BJ (cell line): ENCODE results near the gene AGO4. TPM values are rescaled to one million over a fixed set of nuclear protein-coding genes. Genes with fewer than 3 reads are reported as not detected.
"Not testable (repeated sequence)": the region's sequence is repeated elsewhere in the genome, so short reads cannot be mapped to it uniquely, and the experiment has no call there.

ENCODE experiments used
- CTCF ChIA-PET: fragments of 350-600 bp; formaldehyde crosslinking; extraction: SDS; loops from one replicate; lab custom pipeline; 2021; ENCODE audit warnings: antibody characterized with exemption, inconsistent platforms; lab: Yijun Ruan, JAX
- POLR2A ChIA-PET: fragments of 300-600 bp; sonication (Branson Sonifier 250); formaldehyde crosslinking; extraction: SDS; loops from one replicate; lab custom pipeline; 2021; ENCODE audit warnings: antibody characterized with exemption; lab: Charles Lee
- DNase-seq: peaks from one replicate; pipeline ENCODE4 v3.0.0-alpha.2; 2011; ENCODE audit warnings: low read depth
- H3K27me3 ChIP-seq: 2 replicates; pipeline ENCODE4 v1.6.0; 2011; ENCODE audit warnings: low read length; ENCODE audit not compliant: control insufficient read depth, insufficient read depth
- H3K36me3 ChIP-seq: 2 replicates; pipeline ENCODE4 v1.5.1; 2011; ENCODE audit warnings: low read length; ENCODE audit not compliant: control insufficient read depth, insufficient read depth
- H3K4me3 ChIP-seq: 2 replicates; pipeline ENCODE4 v1.5.1; 2011; ENCODE audit warnings: low read depth, mild to moderate bottlenecking, control low read depth, low read length
- polyA plus RNA-seq: library from polyadenylated mRNA; depleted of rRNA; stranded (reverse); fragments of >200 nt; gene quantifications from 2 replicates; pipeline ENCODE4 v1.2.3, GENCODE V29; 2011
- TF ChIP-seq, protein P1 (sequence below): IDR thresholded peaks from 2 replicates; pipeline ENCODE4 v1.5.1; 2011; ENCODE audit warnings: low read depth, mild to moderate bottlenecking, control low read depth, inconsistent platforms, low read length, moderate library complexity; ENCODE audit not compliant: insufficient read depth

Gene AGO4
- polyA plus RNA-seq, 1 experiment: 8.9 TPM

DNA sequence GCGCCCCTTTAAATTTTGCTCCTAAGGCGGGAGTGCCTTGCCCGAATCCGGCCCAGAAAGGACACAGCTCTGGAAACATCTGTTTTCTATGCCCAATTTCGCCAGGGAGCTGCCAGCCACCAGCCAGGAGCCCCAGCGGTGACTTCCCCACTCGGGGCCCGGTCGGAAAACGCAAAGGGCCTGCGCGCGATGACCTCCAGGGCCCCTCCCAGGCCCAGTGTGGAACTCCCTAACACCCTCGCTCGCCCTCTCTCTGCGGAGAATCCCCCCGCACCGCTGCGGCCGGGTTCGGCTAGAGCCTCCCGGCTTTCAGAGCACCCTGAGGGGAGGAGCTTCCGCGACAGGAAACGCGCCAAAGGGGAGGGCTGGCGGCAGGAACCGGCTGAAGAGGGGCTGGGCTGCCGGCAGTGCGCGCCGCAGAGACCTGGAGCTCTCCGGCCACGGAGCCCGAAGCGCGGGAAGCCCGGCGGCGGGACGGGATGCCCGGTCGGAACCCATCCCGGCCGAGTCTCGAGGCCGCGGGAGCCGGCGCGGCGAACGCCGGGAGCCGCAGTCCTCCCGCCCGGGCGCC lies 38.5 kb upstream of the AGO4 start:
- Histone ChIP-seq H3K4me3 (peak overlapping the region; percentile 58), H3K36me3 (no peaks in the 10 kb centered on the region), H3K27me3 (no peaks in the 10 kb centered on the region)
- POLR2A ChIA-PET: no interaction called here
- DNase-seq: peak; percentile 40
- TF ChIP-seq, protein P1, sequence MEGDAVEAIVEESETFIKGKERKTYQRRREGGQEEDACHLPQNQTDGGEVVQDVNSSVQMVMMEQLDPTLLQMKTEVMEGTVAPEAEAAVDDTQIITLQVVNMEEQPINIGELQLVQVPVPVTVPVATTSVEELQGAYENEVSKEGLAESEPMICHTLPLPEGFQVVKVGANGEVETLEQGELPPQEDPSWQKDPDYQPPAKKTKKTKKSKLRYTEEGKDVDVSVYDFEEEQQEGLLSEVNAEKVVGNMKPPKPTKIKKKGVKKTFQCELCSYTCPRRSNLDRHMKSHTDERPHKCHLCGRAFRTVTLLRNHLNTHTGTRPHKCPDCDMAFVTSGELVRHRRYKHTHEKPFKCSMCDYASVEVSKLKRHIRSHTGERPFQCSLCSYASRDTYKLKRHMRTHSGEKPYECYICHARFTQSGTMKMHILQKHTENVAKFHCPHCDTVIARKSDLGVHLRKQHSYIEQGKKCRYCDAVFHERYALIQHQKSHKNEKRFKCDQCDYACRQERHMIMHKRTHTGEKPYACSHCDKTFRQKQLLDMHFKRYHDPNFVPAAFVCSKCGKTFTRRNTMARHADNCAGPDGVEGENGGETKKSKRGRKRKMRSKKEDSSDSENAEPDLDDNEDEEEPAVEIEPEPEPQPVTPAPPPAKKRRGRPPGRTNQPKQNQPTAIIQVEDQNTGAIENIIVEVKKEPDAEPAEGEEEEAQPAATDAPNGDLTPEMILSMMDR: peak; percentile 40; the same call in 1 of the 2 replicates
- CTCF ChIA-PET: interaction anchor here (0.7 to 2.9 kb wide), 8 partner anchors 14 to 204 kb away, joined by 3 to 13 read pairs (median 4); partner anchors contain the start of gene TFAP2E

DNA sequence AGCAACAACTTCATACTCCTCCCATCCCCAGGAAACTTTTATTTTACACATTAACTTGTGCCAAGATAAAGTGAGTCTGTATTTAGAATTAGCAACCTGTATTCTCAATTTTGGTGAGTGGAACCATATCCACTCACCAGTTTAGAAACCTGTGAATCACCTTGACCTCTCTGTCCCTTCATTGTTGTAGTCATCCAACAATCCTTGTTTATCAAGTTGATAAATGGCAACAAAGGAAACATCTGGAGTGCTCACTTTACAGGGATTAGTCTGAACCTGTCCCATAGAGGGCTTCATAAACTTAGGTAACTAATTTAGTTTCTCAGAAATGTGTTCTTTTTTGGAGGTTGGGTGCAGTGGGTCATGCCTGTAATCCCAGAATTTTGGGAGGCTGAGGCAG lies 34.1 kb upstream of the AGO4 start:
- CTCF ChIA-PET: interaction anchor here (0.8 to 2.3 kb wide), 3 partner anchors 203 to 208 kb away, joined by 4 to 10 read pairs (median 7); no protein-coding TSS in a partner anchor
- TF ChIP-seq, protein P1: no peak
- H3K27me3 ChIP-seq: no peaks in the 10 kb centered on the region

DNA sequence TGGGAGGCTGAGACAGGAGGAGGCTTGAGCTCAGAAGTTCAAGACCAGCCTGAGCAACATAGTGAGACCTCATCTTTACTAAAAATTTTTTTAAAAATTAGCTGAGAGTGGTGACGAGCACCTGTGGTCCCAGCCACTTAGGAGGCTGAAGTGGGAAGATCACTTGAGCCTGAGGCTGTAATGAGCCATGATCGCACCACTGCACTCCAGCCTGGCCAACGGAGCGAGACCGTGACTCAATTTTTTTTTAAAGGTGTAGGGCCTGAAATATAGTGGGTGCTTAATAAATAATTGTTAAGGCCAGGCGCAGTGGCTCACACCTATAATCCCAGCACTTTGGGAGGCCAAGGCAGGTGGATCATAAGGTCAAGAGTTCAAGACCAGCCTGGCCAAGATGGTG lies 31.6 kb upstream of the AGO4 start:
- CTCF ChIA-PET: interaction anchor here (0.5 to 3.6 kb wide), 5 partner anchors 40 to 212 kb away, joined by 3 to 20 read pairs (median 7); partner anchors contain the start of gene TFAP2E

More for the DNA sequence above, 34.1 kb upstream of the AGO4 start:
- Histone ChIP-seq H3K36me3 (no peaks in the 10 kb centered on the region), H3K4me3 (no peak overlapping the region)
- DNase-seq: no peak
- POLR2A ChIA-PET: no interaction called here

DNA sequence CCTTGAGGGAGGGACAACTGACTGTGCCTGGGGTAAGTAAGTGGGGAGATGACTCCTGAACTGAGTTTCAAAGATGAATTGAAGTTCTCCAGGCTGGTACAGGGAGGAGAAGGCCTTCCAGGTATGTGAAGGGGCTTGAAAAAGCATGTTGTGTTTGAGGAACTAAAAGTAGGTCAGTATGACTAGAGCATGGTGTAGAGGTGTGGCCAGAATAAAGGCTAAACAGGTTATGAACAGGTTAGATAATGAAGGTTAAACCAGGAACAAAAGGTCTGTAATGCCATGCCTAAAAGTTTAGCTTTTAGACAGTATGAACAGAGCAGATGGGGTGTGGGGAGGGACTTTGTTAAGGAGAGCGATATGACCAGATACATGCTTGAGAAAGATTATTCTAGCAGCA lies 30.7 kb upstream of the AGO4 start:
- no peaks in the 10 kb centered on the region for H3K36me3 ChIP-seq
- ChIA-PET CTCF (interaction anchor here (1.0 to 3.6 kb wide), 4 partner anchors 49 to 917 kb away, joined by 3 to 20 read pairs (median 5); partner anchors contain the start of gene SMIM12), POLR2A (no interaction called here)
- H3K27me3 ChIP-seq: no peaks in the 10 kb centered on the region
- TF ChIP-seq, protein P1: no peak
- DNase-seq: no peak
- no peak overlapping the region for H3K4me3 ChIP-seq

More for the DNA sequence above, 31.6 kb upstream of the AGO4 start:
- H3K36me3 ChIP-seq, H3K27me3 ChIP-seq, POLR2A ChIA-PET, DNase-seq, H3K4me3 ChIP-seq: not testable (repeated sequence)

DNA sequence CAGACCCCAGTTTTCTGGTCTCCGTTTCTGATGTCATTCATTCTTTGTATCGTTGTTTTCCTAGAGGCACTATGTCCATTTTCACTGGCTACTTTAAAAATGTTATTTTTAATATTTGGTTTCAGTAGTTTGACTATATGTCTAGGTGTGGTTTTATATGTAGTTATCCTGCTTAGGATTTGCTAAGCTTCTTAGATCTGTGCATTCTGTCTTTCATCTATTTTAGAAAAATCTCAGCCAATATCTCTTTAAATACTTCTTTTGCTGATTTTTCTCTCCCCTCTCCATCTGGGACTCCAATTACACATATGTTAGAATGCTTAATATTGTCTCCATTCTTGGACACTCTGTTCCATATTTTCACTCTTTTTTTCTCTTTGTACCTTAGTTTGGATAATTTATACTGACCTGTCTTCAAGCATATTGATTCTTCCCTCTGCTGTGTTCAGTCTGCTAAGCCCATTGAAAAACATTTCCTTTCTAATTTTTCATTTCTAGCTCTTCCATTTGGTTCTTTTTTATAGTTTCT lies 24.7 kb upstream of the AGO4 start:
- Histone ChIP-seq H3K36me3 (no peaks in the 10 kb centered on the region), H3K27me3 (no peaks in the 10 kb centered on the region), H3K4me3 (no peak overlapping the region)
- CTCF ChIA-PET: interaction anchor here (1.1 to 1.5 kb wide), 2 partner anchors 8 to 12 kb away, joined by 3 to 7 read pairs; no protein-coding TSS in a partner anchor
- POLR2A ChIA-PET: no interaction called here
- TF ChIP-seq, protein P1: no peak
- DNase-seq: no peak

DNA sequence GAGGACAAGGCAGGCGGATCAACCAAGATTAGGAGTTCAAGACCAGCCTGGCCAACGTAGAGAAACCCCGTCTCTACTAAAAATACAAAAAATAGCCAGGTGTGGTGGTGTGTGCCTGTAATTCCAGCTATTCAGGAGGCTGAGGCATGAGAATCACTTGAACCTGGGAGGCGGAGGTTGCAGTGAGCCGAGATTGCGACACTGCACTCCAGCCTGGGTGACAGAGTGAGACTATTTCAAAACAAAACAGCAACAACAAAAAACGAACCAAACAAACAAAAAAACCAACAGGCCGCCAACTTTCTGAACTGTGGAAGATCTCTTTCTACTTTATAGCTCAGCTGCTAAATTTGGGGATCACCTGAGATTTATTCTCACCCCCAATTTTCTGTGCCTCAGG lies 23.5 kb upstream of the AGO4 start:
- H3K27me3 ChIP-seq, H3K36me3 ChIP-seq, DNase-seq, H3K4me3 ChIP-seq, POLR2A ChIA-PET: not testable (repeated sequence)
- CTCF ChIA-PET: interaction anchor here (1.0 to 1.5 kb wide), 3 partner anchors 9 to 214 kb away, joined by 3 to 7 read pairs (median 3); no protein-coding TSS in a partner anchor
